HFFc6 (cell line): ENCODE results near the gene ZNRD2. TPM values are rescaled to one million over a fixed set of nuclear protein-coding genes. Genes with fewer than 3 reads are reported as not detected.
A peak's percentile ranks its signal among the peaks of the same experiment; 100 is the strongest.

ENCODE experiments used
- DNase-seq: peaks from one replicate; pipeline ENCODE4 v3.0.0-alpha.2; 2018
- H3K27ac Mint-ChIP-seq: 2 replicates; pipeline ENCODE4 v1.8.0; 2020; ENCODE audit warnings: mild to moderate bottlenecking, mixed read lengths
- H3K27me3 Mint-ChIP-seq: 2 replicates; pipeline ENCODE4 v1.8.0; 2021; ENCODE audit warnings: mild to moderate bottlenecking, moderate library complexity, mixed read lengths; ENCODE audit not compliant: insufficient read depth
- H3K36me3 Mint-ChIP-seq: 2 replicates; pipeline ENCODE4 v1.8.0; 2021; ENCODE audit warnings: low read depth, mixed read lengths
- H3K4me1 Mint-ChIP-seq: 2 replicates; pipeline ENCODE4 v1.8.0; 2020; ENCODE audit warnings: low read depth, mixed read lengths
- H3K4me3 Mint-ChIP-seq: 2 replicates; pipeline ENCODE4 v1.8.0; 2020; ENCODE audit warnings: mild to moderate bottlenecking, moderate library complexity, mixed read lengths
- H3K9me3 Mint-ChIP-seq: 2 replicates; pipeline ENCODE4 v1.8.0; 2020; ENCODE audit warnings: mild to moderate bottlenecking, mixed read lengths
- total RNA-seq, 6 experiments: library from RNA; stranded (reverse); fragmentation: NEBNext Ultra II Directional; extraction: Animal tissue kit (Norgen Biotek cat#: 25700); gene quantifications; 2 replicates in 1 of 6; 3 replicates in 5 of 6; pipeline ENCODE4 v1.2.3, GENCODE V29; 2021
- TF ChIP-seq, protein P1 (sequence below): fragments of 200-600 bp; sonication (generic); IDR thresholded peaks from 2 replicates; pipeline ENCODE4 v1.5.0; 2021; ENCODE audit warnings: antibody characterized with exemption, mild to moderate bottlenecking

Gene ZNRD2
- total RNA-seq, 6 experiments from 2014 or later: 57.7 to 72.0 (median 64.3) TPM

DNA sequence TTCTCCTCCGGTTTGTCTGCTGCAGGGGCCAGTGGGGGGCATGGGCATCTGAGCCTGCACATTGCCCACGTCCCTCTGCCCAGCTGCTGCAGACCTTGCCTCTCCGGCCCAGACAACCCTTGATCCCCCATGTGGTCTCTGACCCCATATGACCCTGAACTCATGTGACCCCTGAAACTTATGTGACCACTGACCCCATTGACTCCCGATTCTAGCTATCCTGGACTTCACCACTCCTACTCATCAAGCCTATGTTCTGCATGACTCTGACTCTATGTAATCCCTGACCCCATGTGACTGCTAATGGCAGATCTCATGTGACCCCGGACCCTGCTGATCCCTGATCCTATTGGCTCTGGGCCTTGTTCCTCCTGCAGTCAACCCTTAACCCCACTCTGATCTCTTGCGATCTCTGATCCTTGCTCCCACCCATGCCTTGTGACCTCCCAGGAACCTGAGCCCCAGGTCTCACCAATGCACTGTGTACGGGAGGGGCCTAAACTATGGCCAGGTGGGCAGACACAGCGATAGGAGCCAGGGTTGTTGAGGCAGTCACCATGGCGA is 17.8 kb upstream of the ZNRD2 start:
- DNase-seq: no peak
- peaks cover 3% of the 10 kb centered on the region for H3K27me3 Mint-ChIP-seq
- peak overlapping the region; percentile 46 for H3K27ac Mint-ChIP-seq
- H3K36me3 Mint-ChIP-seq: peaks cover 40% of the 10 kb centered on the region
- no peaks in the 10 kb centered on the region for H3K9me3 Mint-ChIP-seq
- TF ChIP-seq, protein P1, sequence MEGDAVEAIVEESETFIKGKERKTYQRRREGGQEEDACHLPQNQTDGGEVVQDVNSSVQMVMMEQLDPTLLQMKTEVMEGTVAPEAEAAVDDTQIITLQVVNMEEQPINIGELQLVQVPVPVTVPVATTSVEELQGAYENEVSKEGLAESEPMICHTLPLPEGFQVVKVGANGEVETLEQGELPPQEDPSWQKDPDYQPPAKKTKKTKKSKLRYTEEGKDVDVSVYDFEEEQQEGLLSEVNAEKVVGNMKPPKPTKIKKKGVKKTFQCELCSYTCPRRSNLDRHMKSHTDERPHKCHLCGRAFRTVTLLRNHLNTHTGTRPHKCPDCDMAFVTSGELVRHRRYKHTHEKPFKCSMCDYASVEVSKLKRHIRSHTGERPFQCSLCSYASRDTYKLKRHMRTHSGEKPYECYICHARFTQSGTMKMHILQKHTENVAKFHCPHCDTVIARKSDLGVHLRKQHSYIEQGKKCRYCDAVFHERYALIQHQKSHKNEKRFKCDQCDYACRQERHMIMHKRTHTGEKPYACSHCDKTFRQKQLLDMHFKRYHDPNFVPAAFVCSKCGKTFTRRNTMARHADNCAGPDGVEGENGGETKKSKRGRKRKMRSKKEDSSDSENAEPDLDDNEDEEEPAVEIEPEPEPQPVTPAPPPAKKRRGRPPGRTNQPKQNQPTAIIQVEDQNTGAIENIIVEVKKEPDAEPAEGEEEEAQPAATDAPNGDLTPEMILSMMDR: no peak; the same call in 1 of the 2 replicates
- peaks cover 36% of the 10 kb centered on the region for H3K4me1 Mint-ChIP-seq
- no peak overlapping the region for H3K4me3 Mint-ChIP-seq

DNA sequence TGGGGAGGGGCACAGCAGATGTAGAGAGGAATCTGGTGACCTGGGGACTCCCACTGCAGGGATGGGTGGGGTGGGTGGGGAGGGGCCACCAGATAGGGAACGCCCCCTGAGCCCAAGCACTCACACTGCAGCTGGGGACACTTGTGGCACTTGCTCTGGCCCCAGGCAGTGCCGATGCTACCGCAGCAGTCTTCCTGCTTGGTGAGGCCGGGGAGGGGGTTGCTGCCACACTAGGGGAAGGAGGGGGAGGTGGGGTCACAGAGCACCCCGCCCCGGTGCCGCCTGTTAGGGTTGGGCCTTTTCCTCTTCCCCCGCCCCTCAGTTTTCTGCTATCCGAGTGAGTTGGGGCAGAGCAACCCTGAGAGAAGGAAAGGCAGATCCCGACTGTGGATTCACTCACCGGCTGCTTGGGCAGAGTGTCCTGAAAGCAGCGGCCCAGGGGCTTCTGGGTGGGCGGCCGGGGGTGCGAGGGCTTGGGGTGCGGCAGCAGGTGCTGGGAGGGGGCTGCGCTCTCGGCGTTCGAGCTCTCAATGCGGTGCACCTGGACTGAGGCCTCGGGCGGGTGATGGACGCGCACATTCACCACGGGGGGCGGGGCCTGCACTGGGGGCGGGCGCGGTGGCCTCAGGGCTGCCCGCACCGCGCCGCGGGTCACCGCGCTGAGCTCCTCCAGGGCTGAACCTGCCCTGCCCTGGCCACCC is 16.8 kb upstream of the ZNRD2 start:
- H3K36me3 Mint-ChIP-seq: peaks cover 33% of the 10 kb centered on the region
- no peak overlapping the region for H3K27ac Mint-ChIP-seq
- DNase-seq: no peak
- H3K9me3 Mint-ChIP-seq: no peaks in the 10 kb centered on the region
- no peak overlapping the region for H3K4me3 Mint-ChIP-seq
- peaks cover 36% of the 10 kb centered on the region for H3K4me1 Mint-ChIP-seq
- H3K27me3 Mint-ChIP-seq: peaks cover 3% of the 10 kb centered on the region
- TF ChIP-seq, protein P1: no peak

DNA sequence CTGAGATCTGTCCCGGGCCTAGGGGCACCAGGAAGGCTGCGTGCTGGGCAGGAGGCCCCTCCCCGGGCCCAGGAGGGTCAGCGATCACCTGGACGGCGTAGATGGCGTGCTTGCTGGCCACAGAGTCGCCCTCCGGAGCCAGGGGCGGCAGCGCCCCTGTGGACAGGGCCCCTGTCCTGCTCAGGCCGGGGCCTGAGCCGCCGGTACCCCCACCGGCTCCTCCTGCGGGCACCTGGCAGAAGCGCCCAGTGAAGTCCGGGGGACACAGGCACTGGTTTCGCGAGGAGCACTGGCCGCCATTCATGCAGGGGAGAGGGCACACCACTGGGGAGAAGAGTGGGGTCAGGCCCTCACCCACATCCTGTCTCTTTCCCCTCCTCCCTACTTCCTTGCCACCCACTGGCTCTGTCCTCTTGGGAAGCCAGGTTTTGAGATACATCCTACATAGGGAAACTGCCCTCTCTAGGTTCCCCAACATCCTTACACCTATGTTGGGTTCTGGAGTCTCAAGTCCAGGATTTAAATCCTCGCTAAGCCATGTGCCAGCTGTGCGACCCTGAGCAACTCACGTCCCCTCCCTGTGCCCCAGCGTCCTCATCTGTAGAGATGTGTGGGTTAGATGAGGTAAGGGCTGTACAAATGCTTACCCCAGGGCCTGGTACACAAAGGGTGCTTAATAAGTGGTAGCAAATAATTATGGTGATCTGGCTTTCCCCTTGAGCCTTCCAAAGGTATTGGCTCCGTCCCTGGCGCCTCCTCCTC is 16.0 kb upstream of the ZNRD2 start:
- TF ChIP-seq, protein P1: no peak
- H3K27ac Mint-ChIP-seq: no peak overlapping the region
- no peaks in the 10 kb centered on the region for H3K9me3 Mint-ChIP-seq
- H3K4me3 Mint-ChIP-seq: no peak overlapping the region
- DNase-seq: no peak
- H3K27me3 Mint-ChIP-seq: peaks cover under 1% of the 10 kb centered on the region; the same call in 1 of the 2 replicates
- peaks cover 40% of the 10 kb centered on the region for H3K4me1 Mint-ChIP-seq
- peaks cover 31% of the 10 kb centered on the region for H3K36me3 Mint-ChIP-seq

DNA sequence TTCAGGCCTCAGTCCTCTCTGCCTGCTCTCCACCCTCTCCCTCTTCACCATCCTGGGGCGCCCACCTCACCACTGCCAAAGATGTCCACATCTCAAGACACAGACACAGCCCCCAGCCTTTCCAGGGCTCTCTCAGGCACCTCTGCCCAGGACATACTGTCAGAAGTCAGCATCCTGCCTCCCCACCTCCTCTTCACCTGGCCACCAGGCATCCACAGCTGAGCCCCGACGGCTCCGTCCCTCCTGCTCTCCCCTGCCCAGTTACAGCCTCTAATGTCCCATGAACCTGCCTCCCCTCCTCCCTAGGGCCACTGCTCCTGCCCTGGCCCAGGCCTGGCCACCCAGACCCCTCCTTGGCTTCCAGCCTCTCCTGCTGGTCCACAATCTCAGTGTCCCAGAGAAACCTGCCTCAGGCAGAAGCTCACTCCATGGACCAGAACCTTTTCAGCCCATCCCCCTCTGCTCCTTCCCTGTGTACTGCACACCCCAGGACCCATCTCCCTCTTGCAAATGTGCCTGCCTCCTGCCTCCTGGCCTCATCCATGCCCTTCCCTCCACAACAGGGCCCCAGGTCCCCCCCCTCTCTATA is 15.3 kb upstream of the ZNRD2 start:
- peaks cover 47% of the 10 kb centered on the region for H3K4me1 Mint-ChIP-seq

DNA sequence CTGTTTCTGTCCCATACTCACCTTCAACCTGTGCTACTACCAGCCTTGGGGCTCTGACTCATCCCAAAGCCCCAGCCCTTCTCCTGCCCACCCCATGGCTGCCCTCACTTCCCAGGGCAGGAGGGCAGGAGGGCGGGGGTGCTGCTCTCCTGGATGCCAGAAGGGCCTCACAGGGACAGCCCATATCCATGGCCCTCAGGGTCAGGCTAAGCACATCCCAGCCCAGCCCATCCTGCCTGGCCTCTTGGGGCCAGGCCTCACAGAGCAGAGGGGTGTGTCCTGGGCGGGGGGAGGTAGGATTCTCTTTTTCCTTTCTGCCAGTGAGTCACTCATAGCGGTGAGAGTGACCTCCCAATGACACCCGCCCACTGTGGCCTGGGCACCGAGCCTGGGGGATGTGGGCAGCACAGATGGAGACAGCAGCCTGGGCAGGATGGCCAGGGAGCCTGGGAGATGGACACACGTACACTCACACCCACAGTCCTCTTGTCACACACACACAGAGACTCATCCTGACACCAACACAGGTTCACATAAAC is 14.5 kb upstream of the ZNRD2 start:
- peak overlapping the region; percentile 89 for H3K4me3 Mint-ChIP-seq
- H3K36me3 Mint-ChIP-seq: peaks cover 24% of the 10 kb centered on the region
- no peaks in the 10 kb centered on the region; the same call in 1 of the 2 replicates for H3K27me3 Mint-ChIP-seq
- peaks cover 55% of the 10 kb centered on the region for H3K4me1 Mint-ChIP-seq
- DNase-seq: peak; percentile 82
- no peaks in the 10 kb centered on the region for H3K9me3 Mint-ChIP-seq
- peak overlapping the region; percentile 91 for H3K27ac Mint-ChIP-seq
- TF ChIP-seq, protein P1: no peak

More for the DNA sequence above, 15.3 kb upstream of the ZNRD2 start:
- peak overlapping the region; percentile 89; the same call in 1 of the 2 replicates for H3K4me3 Mint-ChIP-seq
- peak overlapping the region; percentile 91 for H3K27ac Mint-ChIP-seq
- H3K27me3 Mint-ChIP-seq: no peaks in the 10 kb centered on the region; the same call in 1 of the 2 replicates
- H3K36me3 Mint-ChIP-seq: peaks cover 26% of the 10 kb centered on the region
- no peak for DNase-seq
- TF ChIP-seq, protein P1: no peak
- no peaks in the 10 kb centered on the region for H3K9me3 Mint-ChIP-seq
